HEK293 (cell line): ENCODE data around the gene YEATS4.

ENCODE experiments used
- CTCF ChIA-PET: fragments of 350-600 bp; formaldehyde crosslinking; extraction: SDS; loops from one replicate; lab custom pipeline; 2021; ENCODE audit warnings: antibody characterized with exemption; lab: Yijun Ruan, JAX
- POLR2A ChIA-PET: fragments of 300-600 bp; formaldehyde crosslinking; extraction: SDS; loops from one replicate; lab custom pipeline; 2020; ENCODE audit warnings: antibody characterized with exemption, inconsistent platforms; lab: Yijun Ruan, JAX
- H3K27ac ChIP-seq: fragments of 200-500 bp; sonication (Bioruptor generic); 2 replicates; pipeline ENCODE4 v1.5.1; 2014; ENCODE audit warnings: low read depth, low read length, control low read depth, inconsistent platforms; ENCODE audit errors: extremely low read depth
- H3K36me3 ChIP-seq, 2 experiments: fragments of 200-500 bp in 1 of 2; sonication (Bioruptor generic) in 1 of 2; 1 replicate in 1 of 2; 2 replicates in 1 of 2; pipeline ENCODE4 v1.5.1; 2014 to 2017; ENCODE audit warnings: inconsistent platforms in 2 of 2, low read length in 2 of 2; ENCODE audit not compliant: control insufficient read depth in 2 of 2, insufficient read depth in 1 of 2
- H3K4me1 ChIP-seq: fragments of 200-500 bp; sonication (Bioruptor generic); 2 replicates; pipeline ENCODE4 v1.5.1; 2014; ENCODE audit warnings: mild to moderate bottlenecking, low read length, inconsistent platforms; ENCODE audit not compliant: control insufficient read depth, insufficient read depth
- H3K4me3 ChIP-seq: 2 replicates; pipeline ENCODE4 v1.5.1; 2011; ENCODE audit warnings: low read depth, mild to moderate bottlenecking, control low read depth, low read length, moderate library complexity
- H3K9me3 ChIP-seq: fragments of 200-500 bp; sonication (Bioruptor generic); 2 replicates; pipeline ENCODE4 v1.5.1; 2014; ENCODE audit warnings: low read depth, low read length, inconsistent platforms; ENCODE audit not compliant: control insufficient read depth, insufficient read depth
- MYNN ChIP-seq: fragments of 450-650 bp; formaldehyde crosslinking; IDR thresholded peaks from 2 replicates; pipeline ENCODE4 v1.5.1; 2016; ENCODE audit warnings: missing biosample characterization, missing genetic modification characterization, borderline replicate concordance
- RBAK ChIP-seq: fragments of 450-650 bp; formaldehyde crosslinking; IDR thresholded peaks from 2 replicates; pipeline ENCODE4 v1.5.1; 2016; ENCODE audit warnings: missing biosample characterization, missing genetic modification characterization
- SCRT1 ChIP-seq: fragments of 450-650 bp; formaldehyde crosslinking; IDR thresholded peaks from 2 replicates; pipeline ENCODE4 v1.5.1; 2016; ENCODE audit warnings: missing biosample characterization, missing genetic modification characterization, borderline replicate concordance
- SCRT2 ChIP-seq: fragments of 450-650 bp; formaldehyde crosslinking; IDR thresholded peaks from 2 replicates; pipeline ENCODE4 v1.5.1; 2016; ENCODE audit warnings: missing biosample characterization, missing genetic modification characterization
- YY1 ChIP-seq: fragments of 450-650 bp; formaldehyde crosslinking; IDR thresholded peaks from 2 replicates; pipeline ENCODE4 v1.5.1; 2018; ENCODE audit warnings: missing biosample characterization, missing genetic modification characterization
- ZBTB10 ChIP-seq: fragments of 450-650 bp; formaldehyde crosslinking; IDR thresholded peaks from 2 replicates; pipeline ENCODE4 v1.5.1; 2016; ENCODE audit warnings: missing biosample characterization, missing genetic modification characterization
- ZNF114 ChIP-seq: fragments of 450-650 bp; formaldehyde crosslinking; IDR thresholded peaks from 2 replicates; pipeline ENCODE4 v1.5.0; 2017; ENCODE audit warnings: missing biosample characterization, missing genetic modification characterization
- ZNF157 ChIP-seq: fragments of 450-650 bp; formaldehyde crosslinking; IDR thresholded peaks from 2 replicates; pipeline ENCODE4 v1.5.1; 2016; ENCODE audit warnings: missing biosample characterization, missing genetic modification characterization
- ZNF175 ChIP-seq: fragments of 450-650 bp; formaldehyde crosslinking; IDR thresholded peaks from 2 replicates; pipeline ENCODE4 v1.5.1; 2016; ENCODE audit warnings: missing biosample characterization, missing genetic modification characterization
- ZNF280D ChIP-seq: fragments of 450-650 bp; formaldehyde crosslinking; IDR thresholded peaks from 2 replicates; pipeline ENCODE4 v1.5.1; 2016; ENCODE audit warnings: missing biosample characterization, missing genetic modification characterization
- ZNF341 ChIP-seq: fragments of 450-650 bp; formaldehyde crosslinking; IDR thresholded peaks from 2 replicates; pipeline ENCODE4; 2016; ENCODE audit warnings: low read depth, missing biosample characterization, missing genetic modification characterization
- ZNF449 ChIP-seq: fragments of 450-650 bp; formaldehyde crosslinking; IDR thresholded peaks from 2 replicates; pipeline ENCODE4 v1.5.1; 2017; ENCODE audit warnings: missing biosample characterization, mild to moderate bottlenecking, missing genetic modification characterization, moderate library complexity
- ZNF510 ChIP-seq: fragments of 450-650 bp; formaldehyde crosslinking; IDR thresholded peaks from 2 replicates; pipeline ENCODE4 v1.5.1; 2018; ENCODE audit warnings: mild to moderate bottlenecking, missing genetic modification characterization, missing biosample characterization; ENCODE audit not compliant: insufficient replicate concordance
- ZNF514 ChIP-seq: fragments of 450-650 bp; formaldehyde crosslinking; IDR thresholded peaks from 2 replicates; pipeline ENCODE4 v1.5.1; 2016; ENCODE audit warnings: missing biosample characterization, missing genetic modification characterization
- ZNF529 ChIP-seq: fragments of 450-650 bp; formaldehyde crosslinking; IDR thresholded peaks from 2 replicates; pipeline ENCODE4 v1.5.1; 2017; ENCODE audit warnings: missing genetic modification characterization, missing biosample characterization; ENCODE audit not compliant: insufficient replicate concordance
- ZNF645 ChIP-seq: fragments of 450-650 bp; formaldehyde crosslinking; IDR thresholded peaks from 2 replicates; pipeline ENCODE4; 2016; ENCODE audit warnings: missing biosample characterization, missing genetic modification characterization
- ZNF670 ChIP-seq: fragments of 450-650 bp; formaldehyde crosslinking; IDR thresholded peaks from 2 replicates; pipeline ENCODE4 v1.5.1; 2016; ENCODE audit warnings: missing biosample characterization, missing genetic modification characterization, low read depth
- ZNF785 ChIP-seq: fragments of 450-650 bp; formaldehyde crosslinking; IDR thresholded peaks from 2 replicates; pipeline ENCODE4 v1.5.1; 2016; ENCODE audit warnings: missing biosample characterization, missing genetic modification characterization
- ZNF791 ChIP-seq: fragments of 450-650 bp; formaldehyde crosslinking; IDR thresholded peaks from 2 replicates; pipeline ENCODE4 v1.5.1; 2016; ENCODE audit warnings: missing biosample characterization, missing genetic modification characterization
- ZNF792 ChIP-seq: fragments of 450-650 bp; formaldehyde crosslinking; IDR thresholded peaks from 2 replicates; pipeline ENCODE4 v1.5.1; 2016; ENCODE audit warnings: missing biosample characterization, missing genetic modification characterization

YEATS4 gene

GRCh38 chr12:69337311-69338090 is 22.0 kb upstream of the YEATS4 start (continued):
- no peak for TF ChIP-seq ZNF280D (tag by site-specific recombination)
- no peak for TF ChIP-seq RBAK (tag by site-specific recombination)
- TF ChIP-seq SCRT2 (tag by site-specific recombination), result no peak
- TF ChIP-seq, all 188 proteins: peak for 0

GRCh38 chr12:69338120-69338859 is 21.3 kb upstream of the YEATS4 start:
- Histone ChIP-seq H3K9me3 (no peaks in the 10 kb centered on the region), H3K4me1 (no peaks in the 10 kb centered on the region), H3K4me3 (no peak overlapping the region), H3K27ac (no peak overlapping the region), H3K36me3 (no peaks in the 10 kb centered on the region)
- ChIA-PET CTCF (interaction anchor here (1.1 to 1.8 kb wide), 3 partner anchors 19 to 301 kb away, joined by 4 to 5 read pairs (median 4); no protein-coding TSS in a partner anchor), POLR2A (no interaction called here)
- TF ChIP-seq ZNF341 (tag by site-specific recombination) (no peak), MYNN (tag by site-specific recombination) (no peak), ZNF157 (tag by site-specific recombination) (no peak), SCRT1 (tag by site-specific recombination) (no peak)

GRCh38 chr12:69338936-69339335 is 20.6 kb upstream of the YEATS4 start:
- H3K9me3 ChIP-seq, result no peaks in the 10 kb centered on the region
- no peak overlapping the region for H3K27ac ChIP-seq
- no peak overlapping the region for H3K4me3 ChIP-seq
- no peaks in the 10 kb centered on the region for H3K4me1 ChIP-seq
- H3K36me3 ChIP-seq, result no peaks in the 10 kb centered on the region
- ChIA-PET CTCF (interaction anchor here (1.1 to 1.8 kb wide), 2 partner anchors 18 to 301 kb away, joined by 4 to 5 read pairs; no protein-coding TSS in a partner anchor), POLR2A (no interaction called here)
- TF ChIP-seq ZNF785 (no peak), ZNF510 (tag by site-specific recombination) (no peak), ZNF791 (no peak), ZNF514 (tag by site-specific recombination) (no peak)

GRCh38 chr12:69339999-69340398 is 19.5 kb upstream of the YEATS4 start:
- Histone ChIP-seq H3K9me3 (no peaks in the 10 kb centered on the region), H3K4me3 (no peak overlapping the region), H3K36me3 (no peaks in the 10 kb centered on the region), H3K4me1 (no peaks in the 10 kb centered on the region), H3K27ac (no peak overlapping the region)
- ChIA-PET CTCF (no interaction called here), POLR2A (no interaction called here)
- TF ChIP-seq ZNF645 (tag by site-specific recombination) (no peak), ZNF510 (tag by site-specific recombination) (no peak), ZNF114 (tag by site-specific recombination) (no peak), ZNF792 (tag by site-specific recombination) (no peak), ZBTB10 (no peak), ZNF175 (tag by site-specific recombination) (no peak), ZNF670 (tag by site-specific recombination) (no peak), YY1 (tag by site-specific recombination) (no peak), ZNF529 (tag by site-specific recombination) (no peak), ZNF449 (tag by site-specific recombination) (no peak)
